C4-2B (cell line): Measurements from ENCODE around the gene LRR1.

ENCODE experiments used
- ZFX ChIP-seq: fragments of 450-650 bp; IDR thresholded peaks from 2 replicates; pipeline ENCODE4 v1.6.1; 2017
- TF ChIP-seq, protein P1 (sequence below): fragments of 450-650 bp; conservative IDR thresholded peaks from 2 replicates; pipeline ENCODE4 v1.5.1; 2017; ENCODE audit warnings: mild to moderate bottlenecking

DNA sequence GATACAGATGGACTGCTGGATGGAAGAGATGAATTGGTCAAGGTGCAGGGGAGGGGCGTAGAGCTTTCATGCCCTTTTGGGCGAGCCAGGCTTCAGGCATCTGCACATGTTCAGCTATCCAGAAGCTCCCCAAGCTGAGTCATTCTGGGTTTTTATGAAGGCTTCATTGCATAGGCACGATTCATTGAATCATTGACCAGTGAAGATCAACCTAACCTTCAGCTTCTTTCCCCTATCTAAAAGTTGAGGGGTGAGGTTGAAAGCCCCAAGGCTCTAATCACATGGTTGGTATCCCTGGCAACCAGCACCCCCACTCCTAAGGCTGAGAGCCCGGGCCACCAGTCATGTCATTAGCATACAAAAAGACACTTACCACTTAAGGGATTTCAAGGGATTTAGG is 48.9 kb upstream of the LRR1 start:
- TF ChIP-seq, protein P1, sequence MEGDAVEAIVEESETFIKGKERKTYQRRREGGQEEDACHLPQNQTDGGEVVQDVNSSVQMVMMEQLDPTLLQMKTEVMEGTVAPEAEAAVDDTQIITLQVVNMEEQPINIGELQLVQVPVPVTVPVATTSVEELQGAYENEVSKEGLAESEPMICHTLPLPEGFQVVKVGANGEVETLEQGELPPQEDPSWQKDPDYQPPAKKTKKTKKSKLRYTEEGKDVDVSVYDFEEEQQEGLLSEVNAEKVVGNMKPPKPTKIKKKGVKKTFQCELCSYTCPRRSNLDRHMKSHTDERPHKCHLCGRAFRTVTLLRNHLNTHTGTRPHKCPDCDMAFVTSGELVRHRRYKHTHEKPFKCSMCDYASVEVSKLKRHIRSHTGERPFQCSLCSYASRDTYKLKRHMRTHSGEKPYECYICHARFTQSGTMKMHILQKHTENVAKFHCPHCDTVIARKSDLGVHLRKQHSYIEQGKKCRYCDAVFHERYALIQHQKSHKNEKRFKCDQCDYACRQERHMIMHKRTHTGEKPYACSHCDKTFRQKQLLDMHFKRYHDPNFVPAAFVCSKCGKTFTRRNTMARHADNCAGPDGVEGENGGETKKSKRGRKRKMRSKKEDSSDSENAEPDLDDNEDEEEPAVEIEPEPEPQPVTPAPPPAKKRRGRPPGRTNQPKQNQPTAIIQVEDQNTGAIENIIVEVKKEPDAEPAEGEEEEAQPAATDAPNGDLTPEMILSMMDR, result no peak
- no peak for TF ChIP-seq ZFX
